CD4-positive, alpha-beta T cell treated with Interferon gamma for 1 hour (primary cell): ENCODE results near the gene FBP2.
"Not testable (repeated sequence)": the region's sequence is repeated elsewhere in the genome, so short reads cannot be mapped to it uniquely, and the experiment has no call there.

Experiments
- DNase-seq: peaks from one replicate; pipeline ENCODE4 v3.0.0-alpha.2; 2020

FBP2 gene

DNA sequence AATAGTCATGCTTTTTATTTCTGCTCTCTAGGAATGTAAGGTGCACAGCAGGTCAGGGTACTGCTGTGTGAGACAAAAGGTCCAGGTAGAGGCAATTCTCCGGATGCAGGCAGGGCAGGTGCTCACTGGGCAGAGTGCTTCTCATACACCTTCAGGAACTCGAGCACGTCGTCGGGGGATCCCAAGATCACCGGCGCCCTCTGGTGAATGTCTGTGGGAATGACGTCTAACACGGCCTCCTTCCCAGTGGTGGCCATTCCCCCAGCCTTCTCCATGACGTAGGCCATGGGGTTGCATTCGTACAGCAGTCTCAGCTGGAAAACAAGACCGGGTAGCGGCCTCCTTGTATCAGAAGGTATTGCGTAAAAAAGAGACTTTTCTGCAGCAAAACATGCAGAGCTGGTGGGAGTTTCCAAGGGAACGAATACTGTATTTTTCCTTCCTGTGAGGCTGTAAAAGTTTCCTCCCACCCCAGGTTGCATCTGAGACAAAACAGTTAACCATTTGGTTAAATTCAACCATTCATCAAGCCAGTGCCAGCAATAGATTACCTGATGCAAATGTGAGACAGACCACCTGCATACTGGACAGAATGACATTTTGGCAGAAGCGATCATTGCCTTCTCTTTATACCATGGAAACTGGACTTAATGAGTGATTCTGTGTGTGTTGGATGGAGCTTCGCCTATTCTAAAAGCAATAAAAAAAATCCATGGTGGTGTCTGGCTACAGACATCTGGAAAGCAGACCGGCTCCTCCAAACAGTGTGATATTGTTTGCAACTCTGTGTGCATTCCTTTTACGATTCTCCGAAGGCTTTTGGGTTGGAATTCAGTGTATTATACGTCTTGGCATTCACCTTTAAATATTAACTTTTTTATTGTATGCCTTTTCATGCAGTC lies 9.9 kb upstream of the FBP2 start:
- peak; percentile 50 for DNase-seq

DNA sequence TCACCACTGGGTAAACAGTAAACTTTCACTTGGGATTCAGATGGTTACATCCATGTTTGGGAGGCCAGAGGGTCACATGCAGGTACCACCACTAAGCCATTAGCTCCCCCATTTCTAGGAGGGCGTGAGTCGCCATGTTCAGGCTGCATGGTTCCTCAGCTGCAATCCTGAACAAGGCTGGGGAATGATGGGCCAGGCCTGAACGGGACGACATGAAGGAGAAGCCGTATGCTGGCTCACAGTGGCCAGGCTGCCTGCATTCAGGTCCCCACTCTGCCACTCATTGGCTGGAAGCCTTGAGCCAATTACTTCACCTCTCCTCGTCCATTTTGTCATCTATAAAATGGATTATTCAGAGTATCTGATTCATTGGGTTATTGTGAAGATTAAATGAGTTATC lies 9.0 kb upstream of the FBP2 start:
- DNase-seq: no peak

DNA sequence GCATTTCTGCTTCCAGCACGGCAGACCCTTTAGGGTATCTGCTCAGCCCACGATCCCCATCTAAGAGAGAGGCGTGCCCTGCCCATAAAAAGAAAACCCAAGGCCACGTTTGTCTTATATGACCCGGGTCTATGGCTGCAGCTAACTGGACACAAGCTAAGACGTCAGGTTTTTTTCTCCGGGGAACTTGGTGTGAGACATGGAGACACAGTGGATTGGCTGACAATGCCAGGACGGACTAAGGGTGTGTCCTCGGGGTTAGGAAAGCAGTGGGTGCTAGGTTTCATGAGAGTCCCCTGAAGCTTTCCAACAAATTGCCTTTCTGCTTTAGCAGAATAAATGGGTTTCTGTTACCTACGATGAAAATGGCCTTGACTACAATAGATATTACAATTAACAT lies 7.1 kb upstream of the FBP2 start:
- DNase-seq: no peak

DNA sequence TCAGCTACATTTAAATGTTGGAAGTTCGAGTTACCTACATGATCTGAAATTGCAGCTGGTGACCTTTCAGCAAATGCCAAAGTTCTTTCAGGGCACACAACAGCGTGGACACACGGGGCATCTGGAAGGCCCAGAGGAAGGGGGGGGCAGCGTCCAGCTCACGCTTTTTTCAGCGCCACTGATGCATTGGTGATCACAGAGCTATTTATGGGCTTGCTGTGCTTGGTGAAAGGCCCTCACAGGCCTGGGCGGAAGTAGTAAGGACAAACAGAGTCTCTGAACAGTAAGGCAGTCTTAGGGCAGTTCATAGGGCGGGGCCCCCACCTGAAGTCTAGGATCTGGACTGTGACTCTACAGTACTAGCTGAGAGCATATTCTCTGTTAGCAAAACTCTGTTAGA lies 6.6 kb upstream of the FBP2 start:
- no peak for DNase-seq

DNA sequence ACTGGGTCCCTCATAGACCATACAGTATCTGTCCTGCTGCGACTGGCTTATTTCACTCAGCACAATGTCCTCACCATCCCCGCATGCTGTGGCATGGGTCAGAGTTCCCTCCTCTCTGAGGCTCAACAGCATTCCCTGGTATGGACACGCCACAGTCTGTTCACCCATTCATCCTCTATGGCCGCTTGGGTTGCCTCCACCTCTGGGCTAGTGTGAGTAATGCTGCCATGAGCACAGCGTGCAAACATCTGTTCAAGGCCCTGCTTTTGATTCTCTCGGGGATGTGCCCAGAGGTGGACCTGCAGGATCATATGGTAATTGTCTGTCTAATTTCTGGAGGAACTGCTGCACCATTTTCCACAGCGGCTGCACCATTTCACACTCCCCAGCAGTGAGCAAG lies 5.5 kb upstream of the FBP2 start:
- no peak for DNase-seq

DNA sequence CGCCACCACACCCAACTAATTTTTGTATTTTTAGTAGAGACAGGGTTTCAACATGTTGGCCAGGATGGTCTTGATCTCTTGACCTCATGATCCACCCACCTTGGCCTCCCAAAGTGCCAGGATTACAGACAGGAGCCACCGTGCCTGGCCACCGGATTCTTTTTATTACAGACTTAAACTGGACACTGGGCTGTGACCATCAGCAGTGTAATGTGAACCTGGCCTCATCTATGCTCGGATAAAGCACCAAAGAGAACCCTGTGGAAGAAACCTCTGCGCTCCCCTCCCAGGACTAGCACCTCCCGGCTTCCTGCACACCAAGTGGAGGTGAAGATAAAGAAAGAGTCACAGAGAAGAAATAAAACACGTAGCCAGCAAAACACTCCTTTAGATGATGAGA lies 941 bp downstream of the FBP2 start:
- DNase-seq: not testable (repeated sequence)

DNA sequence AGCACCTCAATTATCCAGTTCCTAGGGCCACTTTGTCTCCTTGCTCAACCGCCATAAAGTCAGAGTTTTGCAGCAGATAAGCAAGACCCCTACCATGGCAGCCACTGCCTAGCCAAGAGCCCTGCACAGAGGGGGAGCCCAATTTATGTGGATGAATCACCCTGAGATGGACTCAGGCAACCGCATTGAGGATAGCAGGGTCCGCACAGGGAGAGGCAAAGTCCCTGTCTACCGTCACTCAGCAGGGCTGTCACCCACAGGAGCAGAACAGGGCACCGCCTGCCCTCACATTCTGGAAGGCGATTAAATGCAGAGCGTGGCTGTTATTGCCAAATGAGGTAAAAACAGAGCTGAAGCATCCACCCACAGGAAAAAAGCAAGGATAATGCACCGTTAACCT lies 1.7 kb downstream of the FBP2 start:
- DNase-seq: no peak

DNA sequence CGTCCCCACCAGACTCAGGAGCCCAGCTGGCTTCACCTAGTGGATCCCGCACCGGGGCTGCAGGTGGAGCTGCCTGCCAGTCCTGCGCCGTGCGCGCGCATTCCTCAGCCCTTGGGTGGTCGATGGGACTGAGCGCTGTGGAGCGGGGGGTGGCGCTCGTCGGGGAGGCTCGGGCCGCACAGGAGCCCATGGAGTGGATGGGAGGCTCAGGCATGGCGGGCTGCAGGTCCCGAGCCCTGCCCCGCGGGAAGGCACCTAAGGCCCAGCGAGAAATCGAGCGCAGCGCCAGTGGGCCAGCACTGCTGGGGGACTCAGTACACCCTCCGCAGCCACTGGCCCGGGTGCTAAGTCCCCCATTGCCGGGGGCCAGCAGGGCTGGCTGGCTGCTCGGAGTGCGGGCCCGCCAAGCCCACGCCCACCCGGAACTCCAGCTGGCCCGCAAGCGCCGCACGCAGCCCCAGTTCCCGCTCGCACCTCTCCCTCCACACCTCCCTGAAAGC lies 2.5 kb downstream of the FBP2 start:
- not testable (repeated sequence) for DNase-seq

DNA sequence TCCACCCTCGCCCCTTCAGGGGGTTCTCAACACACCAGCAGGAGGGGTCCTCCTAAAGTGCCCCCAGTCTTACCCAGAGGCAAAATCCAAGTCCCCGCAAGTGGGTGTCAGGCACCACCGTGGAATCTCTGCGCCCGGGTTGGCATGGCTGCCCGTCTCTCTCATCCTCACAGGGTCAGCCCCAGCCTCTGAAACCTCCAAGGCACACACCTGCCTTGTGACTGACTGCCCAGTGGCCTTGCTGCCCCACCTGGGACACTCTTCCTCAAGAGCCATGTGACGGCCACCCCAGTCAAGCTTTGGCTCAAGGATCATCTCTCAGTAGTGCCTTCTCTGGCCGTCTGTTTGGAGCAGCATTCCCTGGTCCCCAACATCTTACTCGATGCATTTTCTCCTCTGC lies 4.9 kb downstream of the FBP2 start:
- no peak for DNase-seq

DNA sequence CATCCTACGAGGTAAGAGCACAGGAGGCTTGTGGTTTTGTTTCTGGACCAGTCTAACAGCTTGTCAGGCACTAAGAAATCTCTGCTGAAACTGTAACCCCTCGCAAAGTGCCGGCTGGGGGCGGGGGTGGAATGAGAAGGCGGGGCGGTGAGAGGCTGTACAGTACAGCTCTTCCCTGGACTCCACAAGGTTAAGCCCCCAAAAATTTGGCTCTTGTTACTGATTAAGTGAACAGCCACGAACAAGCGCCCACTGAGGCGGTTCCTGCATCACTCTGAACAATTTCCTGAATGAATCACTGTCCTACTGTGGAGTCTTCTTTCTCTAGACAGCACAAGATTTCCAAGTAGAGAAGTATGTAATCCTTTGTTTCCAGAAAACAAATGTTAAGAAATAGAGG lies 6.8 kb downstream of the FBP2 start:
- no peak for DNase-seq

DNA sequence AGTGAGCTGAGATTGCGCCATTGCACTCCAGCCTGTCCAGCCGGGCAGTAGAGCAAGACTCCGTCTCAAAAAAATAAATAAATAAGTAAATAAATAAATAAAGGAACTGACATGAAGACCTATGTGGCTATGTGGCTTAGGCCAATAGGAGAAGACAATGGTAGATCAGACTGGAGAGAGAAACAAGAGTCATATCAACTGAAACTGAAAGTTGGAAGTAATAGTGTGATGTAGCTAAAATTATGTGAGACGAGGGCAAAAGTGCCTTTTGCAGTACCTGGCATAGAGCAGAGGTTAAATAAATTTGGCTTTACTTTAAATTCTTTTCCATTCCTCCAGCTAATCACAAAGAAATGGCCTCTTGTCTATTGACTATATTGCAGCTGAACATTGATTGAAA lies 7.3 kb downstream of the FBP2 start:
- DNase-seq: no peak

DNA sequence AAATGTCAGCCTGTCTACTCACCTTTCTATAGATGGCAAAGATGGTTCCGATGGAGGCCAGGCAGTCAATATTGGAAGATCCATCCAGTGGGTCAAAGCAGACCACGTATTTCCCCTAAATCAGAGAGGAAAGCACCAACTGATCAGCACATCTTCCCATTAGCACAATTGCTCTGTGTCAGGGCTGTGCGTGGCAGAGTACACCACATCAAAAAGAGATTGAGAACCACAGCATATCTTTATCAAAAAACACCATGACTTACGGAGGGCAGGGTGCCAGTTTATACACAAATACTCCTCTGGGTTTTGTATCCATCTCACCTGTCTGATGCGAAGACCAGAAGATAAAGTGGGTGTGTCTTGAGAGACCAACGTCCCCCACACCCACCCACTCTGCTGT lies 9.1 kb downstream of the FBP2 start:
- no peak for DNase-seq

DNA sequence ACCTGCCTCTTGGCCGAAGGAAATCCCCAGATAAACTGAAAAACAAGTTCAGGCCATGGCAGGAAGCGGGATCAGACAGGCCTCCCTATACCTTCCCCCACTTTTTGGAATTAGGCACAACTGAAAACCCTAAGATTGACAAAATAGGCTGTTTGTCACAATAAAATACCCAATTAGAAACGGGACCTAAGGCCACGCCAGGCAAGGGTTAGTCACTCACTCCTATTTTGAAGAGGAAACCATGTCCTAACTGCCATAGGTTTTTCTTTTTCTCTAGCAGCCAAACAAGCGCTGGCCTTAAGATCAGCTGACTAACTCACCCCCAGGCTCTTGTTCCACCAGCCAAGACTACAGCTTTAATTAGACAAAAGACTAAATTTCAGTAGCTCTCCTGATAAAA lies 11.9 kb downstream of the FBP2 start:
- DNase-seq: no peak

DNA sequence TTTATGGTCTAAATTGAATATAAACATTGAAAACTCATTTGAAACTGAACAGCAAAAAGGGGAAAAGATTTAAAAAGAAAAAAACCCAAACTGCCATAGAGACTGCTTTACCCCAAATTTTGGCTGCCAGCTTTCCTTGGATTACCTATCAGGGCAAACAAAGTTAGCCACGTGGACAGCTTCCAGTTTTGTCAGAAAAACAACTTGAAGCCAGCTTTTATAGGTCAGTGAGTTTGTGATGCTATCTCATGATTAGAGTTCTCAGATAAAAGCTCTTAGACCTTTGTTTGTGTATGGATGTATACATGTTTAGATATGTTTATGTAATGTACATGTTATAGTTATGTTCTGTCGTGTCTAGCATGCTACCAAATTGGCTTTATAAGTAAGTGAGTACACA lies 16.1 kb downstream of the FBP2 start:
- no peak for DNase-seq

DNA sequence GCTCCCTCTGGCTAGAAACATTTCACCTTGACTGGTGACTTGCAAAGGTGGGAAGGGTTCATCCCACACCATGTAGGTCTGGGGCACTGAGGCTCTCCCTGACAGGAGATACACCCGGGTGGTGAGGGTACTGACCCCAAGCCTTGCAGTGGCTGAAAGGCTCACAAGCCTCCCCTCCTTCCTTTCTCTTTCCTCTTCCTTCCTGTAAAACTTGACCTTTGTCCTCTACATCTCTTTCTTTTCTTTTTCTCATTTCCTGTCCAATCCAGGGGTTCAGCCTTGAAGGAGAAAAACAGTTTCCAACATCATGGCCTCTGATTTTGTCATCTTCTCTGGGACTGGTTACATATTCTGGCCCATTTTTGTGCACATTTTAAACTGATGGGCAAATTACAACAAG lies 16.6 kb downstream of the FBP2 start:
- DNase-seq: no peak

DNA sequence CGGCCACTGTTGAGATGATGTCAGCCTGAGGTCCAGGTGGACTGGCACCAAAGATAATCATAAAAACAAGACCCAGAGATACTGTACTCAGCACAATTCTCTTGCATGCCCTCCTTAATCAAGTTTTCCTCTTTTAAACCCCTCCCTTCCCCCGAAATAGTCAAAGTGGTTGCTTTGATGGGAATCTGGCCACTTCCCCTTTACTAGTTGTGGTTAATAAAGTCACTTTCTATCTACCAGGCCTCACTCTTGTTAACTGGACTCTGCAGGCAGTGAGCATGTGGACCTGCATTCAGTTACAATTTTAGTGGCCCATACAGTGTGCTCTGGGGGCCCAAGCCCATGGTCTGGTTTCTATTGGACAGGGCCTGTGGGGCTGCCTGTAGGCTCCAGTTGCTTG lies 17.5 kb downstream of the FBP2 start:
- no peak for DNase-seq

DNA sequence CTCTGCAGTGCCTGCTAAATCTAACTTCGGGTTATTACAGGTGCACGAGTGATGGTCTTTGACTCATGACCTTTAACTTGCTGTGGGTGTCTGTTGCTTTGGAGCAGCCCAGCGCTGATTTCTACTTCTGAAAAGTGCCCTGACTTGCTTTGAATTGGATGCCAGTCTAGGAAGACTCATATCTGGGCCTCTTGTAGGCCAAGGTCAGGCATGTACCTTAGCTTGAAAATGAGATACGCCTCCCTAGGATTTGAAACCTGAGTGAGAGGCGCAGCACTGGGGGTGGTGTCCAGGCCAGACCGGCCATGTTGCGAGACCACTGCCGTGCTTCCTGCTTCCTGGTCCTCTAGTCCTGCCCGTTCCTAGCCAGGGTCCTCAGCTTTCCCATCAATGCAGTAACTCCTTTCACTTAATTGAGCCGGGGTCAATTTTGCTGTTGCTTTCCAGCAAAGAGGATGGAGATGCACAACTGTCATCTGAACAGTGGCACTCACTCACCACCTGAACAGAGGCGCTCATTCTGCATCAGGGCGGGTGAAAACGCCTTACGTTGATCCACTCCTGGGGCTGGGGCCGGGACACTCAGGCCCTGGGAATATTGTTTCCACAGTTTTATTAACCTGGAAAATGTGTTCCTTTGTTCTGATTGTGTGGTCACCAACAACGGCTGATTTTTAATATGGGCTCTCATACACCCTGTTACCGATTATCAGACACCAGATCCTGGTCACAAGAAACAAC lies 24.5 kb downstream of the FBP2 start:
- no peak for DNase-seq

DNA sequence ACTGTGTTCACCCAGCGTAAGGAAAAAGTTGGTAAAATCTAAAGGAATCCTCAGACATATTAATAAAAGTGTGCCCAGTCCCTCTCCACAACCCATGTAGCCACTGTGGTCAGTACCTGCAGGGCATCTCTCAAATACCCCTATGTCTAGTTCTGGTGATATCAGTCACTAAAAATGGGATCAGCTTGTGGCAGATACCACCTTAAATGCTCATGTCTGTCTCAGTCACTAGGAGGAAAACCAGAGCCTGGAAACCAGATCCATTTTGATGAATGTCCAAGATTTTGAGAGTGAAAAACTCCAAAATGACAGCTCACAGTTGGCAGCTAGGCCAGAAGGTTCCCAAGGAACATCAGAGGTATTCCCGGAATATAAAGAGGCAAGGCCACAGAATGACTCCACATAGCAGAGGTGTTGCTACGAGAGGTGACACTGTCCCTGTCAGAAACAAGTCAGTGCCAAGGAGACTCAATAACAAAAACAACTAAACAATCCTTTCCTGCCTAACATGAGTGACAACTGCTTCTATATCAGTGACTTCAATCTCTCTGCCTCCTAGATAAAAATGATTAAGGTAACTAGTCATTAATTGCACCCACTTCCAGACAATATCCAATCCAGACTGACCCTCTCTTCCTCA lies 25.3 kb downstream of the FBP2 start:
- DNase-seq: no peak

DNA sequence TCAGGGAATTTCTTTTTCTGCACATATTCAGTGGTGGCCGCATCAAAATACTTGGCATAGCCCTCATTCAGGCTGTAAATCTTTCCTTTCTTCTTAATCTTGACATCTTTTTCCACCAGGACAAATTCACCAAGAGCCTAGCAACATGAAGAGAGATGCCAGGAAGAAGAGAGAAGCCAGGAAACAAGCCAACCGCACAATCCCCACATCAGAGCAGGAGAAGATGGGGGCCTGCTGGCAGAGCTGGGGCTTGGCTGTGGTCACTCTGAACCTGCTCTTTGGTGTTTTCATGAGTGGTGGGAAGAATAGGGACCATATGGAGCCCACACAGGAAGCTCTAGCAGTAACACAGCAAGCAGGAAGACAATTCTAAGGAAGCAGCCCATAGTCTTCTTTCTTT lies 26.4 kb downstream of the FBP2 start:
- no peak for DNase-seq

DNA sequence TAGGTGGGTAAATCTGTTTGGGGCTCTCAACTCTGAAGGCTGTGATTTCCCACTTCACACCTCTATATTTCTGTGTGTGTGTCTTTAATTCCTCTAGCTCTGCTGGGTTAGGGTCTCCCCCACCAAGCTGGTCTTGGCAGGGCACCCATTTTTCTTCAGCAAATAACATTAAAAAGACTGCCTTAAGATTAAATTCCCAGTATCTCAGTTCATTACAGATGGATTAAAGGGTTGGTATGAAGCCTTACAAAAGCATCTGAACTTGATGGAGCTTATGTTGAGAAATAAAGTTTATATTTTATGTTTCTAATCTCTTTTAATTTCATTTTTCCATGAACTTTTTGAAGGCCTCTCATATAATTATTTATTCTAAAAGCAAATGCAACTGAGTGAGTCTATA lies 27.1 kb downstream of the FBP2 start:
- DNase-seq: no peak

DNA sequence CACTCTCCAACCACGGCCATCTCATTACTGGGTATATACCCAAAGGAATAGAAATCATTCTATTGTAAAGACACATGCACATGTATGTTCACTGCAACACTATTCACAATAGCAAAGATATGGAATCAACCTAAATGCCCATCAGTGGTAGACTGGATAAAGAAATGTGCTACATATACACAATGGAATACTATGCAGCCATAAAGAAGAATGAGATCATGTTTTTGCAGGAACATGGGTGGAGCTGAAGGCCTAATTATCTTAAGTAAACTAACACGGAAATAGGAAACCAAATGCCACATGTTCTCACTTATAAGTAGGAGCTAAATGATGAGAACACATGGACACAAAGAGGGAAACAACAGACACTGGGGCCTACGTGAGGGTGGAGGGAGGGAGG lies 29.3 kb downstream of the FBP2 start:
- not testable (repeated sequence) for DNase-seq

DNA sequence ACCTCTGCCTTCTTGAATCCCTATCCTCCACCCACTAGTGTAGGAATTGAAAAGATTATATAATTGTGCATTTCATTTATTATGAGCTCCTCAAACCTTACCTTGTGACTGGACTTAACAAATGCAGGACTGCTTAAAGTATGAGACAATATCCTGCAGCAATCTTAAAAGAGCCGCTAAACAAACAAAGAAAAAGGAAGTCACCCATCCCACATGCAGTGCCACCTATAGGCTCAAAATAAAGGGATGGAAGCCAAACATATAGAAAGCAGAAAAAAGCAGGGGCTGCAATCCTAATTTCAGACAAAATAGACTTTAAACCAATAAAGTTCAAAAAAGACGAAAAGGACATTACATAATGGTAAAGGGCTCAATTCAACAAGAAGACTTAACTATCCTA lies 30.1 kb downstream of the FBP2 start:
- no peak for DNase-seq

DNA sequence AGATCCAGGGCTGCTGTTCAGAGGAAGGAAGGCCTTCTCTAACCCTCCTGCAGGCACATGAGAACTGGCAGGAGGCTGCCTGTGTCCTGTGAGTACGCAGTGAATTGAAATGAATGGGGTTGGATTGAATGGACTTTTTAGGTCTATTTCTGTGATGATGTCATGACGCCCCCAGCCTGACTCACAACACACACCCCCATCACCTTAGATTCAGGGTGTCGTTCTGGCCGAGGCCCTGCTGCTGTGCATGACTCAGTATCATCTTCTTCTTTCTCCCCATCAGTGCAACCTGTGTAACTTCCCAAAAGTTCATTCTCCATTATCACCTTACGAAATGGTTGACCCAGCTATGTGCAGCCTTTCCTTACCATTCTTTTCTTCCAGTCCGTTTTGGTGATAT lies 33.4 kb downstream of the FBP2 start:
- DNase-seq: no peak

DNA sequence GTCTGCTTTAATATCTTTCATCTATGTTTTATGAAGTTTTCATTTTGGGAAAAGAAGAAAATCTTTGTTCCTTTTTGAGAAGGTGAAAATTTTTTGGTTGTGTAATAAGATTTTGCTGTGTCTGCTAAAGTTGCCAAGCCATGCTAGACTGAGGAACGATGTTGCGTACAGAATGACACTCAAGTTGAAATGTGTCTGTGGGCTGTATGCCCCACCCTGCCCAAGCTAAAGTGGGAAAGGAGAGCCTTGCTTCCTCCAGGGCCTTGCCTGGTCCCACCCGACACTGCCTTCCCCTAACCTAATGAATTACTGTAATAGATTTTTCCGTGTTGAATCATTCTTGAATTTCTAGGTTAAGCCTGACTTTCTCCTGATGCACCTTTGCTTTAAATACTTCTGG lies 36.2 kb downstream of the FBP2 start:
- no peak for DNase-seq
